ENCODE data around the gene FOXC1. TPM values are rescaled to one million over a fixed set of nuclear protein-coding genes. Genes with fewer than 3 reads are reported as not detected.
A peak's percentile ranks its signal among the peaks of the same experiment; 100 is the strongest.

FOXC1 gene
- total RNA-seq, 1 donor from 2014 or later = 4.9 TPM

DNA sequence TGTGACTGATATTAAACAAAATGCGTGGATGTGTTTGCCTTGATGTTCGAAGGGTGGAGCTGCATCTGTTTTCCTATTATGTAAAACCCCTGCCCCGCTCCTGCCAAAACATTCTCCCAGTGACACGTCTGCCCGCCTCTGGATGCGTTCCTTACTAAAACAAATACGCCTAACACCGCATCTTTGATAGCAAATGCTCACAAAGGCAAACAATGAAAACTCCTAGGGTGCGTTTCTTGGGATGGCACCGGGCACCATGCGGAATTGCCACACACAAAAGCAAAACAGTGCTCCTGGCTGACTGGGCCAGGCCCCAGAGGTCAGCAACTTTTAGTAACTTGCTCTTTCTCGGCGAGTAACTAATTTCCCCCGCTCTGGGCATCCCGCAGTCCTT, 9.0 kb upstream of the FOXC1 start:
- peaks cover 21% of the 10 kb centered on the region for H3K4me1 ChIP-seq
- H3K27me3 ChIP-seq = peaks cover 76% of the 10 kb centered on the region
- H3K27ac ChIP-seq = no peak overlapping the region
- intact Hi-C loops (cut with DNase I) = loop anchor here (5.0 to 10.0 kb wide), 3 partner anchors 507 to 754 kb away; no protein-coding TSS in a partner anchor
- ATAC-seq (no peak), DNase-seq (no peak)
- no peak overlapping the region for H3K4me3 ChIP-seq
- no peaks in the 10 kb centered on the region for H3K9me3 ChIP-seq
- H3K36me3 ChIP-seq = no peaks in the 10 kb centered on the region
- TF ChIP-seq, protein P1, sequence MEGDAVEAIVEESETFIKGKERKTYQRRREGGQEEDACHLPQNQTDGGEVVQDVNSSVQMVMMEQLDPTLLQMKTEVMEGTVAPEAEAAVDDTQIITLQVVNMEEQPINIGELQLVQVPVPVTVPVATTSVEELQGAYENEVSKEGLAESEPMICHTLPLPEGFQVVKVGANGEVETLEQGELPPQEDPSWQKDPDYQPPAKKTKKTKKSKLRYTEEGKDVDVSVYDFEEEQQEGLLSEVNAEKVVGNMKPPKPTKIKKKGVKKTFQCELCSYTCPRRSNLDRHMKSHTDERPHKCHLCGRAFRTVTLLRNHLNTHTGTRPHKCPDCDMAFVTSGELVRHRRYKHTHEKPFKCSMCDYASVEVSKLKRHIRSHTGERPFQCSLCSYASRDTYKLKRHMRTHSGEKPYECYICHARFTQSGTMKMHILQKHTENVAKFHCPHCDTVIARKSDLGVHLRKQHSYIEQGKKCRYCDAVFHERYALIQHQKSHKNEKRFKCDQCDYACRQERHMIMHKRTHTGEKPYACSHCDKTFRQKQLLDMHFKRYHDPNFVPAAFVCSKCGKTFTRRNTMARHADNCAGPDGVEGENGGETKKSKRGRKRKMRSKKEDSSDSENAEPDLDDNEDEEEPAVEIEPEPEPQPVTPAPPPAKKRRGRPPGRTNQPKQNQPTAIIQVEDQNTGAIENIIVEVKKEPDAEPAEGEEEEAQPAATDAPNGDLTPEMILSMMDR (IDR thresholded peaks at IDR 0.05) = no peak

DNA sequence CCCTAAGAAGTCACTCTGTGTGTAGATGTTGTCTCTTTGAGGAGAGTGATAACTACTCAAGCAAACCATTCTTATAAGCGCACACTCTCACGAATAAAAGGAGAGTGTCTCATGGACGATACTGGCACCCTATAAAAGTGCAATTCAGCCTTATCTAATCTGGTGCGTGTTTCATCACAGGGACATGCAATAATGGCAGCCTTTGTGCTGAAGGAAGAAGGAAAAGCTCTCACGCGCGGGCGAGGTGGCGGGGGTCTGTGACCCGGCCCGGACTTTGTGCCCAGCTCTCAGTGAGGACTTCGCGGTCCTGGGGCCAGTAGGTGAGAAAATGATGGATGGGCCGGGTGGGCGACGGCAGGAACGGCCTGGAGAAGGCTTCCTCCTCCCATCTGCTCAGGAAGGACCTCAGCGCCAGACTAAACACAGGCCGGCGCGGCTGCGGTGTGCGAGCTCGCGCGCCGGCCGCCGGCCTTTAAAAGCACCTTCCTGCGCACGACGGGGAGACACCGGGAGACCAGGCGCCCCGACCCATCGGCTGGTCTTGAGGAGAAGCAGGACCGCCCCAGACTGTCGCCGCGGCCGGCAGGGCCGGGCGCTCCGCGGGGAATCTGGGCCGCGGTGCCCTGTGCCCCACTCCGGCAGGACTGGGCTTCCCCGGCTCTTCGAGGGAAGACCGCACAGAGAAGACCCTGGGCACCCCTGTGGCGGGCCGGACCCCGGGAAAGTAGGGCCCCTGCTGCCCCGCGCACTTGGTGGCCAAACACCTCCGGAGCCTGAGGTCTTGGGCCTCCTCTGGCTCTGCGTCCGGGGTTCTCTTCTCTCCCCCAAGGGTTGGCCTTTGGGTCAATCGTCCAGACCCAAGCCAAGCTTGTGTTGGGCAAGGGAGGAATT, 8.3 kb upstream of the FOXC1 start:
- Histone ChIP-seq H3K27ac (no peak overlapping the region), H3K27me3 (peaks cover 83% of the 10 kb centered on the region), H3K4me3 (no peak overlapping the region), H3K4me1 (peaks cover 16% of the 10 kb centered on the region), H3K36me3 (no peaks in the 10 kb centered on the region), H3K9me3 (no peaks in the 10 kb centered on the region)
- DNase-seq = no peak
- TF ChIP-seq, protein P1 (IDR thresholded peaks at IDR 0.05) = no peak
- no peak for ATAC-seq
- intact Hi-C loops (cut with DNase I) = loop anchor here (5.0 to 10.0 kb wide), 3 partner anchors 506 to 753 kb away; no protein-coding TSS in a partner anchor

DNA sequence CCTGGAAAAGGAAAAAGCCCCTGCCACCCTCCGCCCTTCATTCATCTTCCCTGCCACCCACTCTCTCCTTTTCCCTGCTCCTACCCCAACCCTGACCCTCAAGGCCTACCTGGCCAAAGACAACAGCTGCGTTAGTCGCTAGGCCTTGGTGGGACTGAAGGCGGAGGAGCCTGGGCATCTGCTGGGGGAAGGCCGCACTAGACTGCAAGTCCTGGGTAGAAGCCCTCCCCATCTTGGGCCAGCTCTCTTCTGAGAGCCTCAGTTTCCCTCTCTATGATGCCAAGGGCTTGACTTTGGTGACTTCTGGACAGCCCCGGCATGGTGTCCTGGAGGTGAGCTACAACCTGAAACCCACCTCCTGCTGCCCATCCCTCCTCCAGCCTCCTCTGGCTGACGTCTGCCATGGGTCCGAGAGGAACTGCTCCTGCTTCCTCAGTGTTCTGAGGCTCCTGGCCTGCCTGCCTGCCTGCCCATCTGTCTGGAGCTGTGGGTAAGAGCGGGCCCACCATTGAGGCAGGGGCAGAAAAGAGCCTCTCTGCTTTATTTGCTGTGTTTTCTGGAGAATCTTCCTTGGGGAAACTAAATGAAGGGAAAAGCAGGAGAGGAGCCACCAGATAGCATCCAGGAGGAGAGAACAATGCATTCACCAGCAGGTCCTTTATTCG, 7.5 kb upstream of the FOXC1 start:
- DNase-seq (no peak), ATAC-seq (no peak)
- H3K9me3 ChIP-seq = no peaks in the 10 kb centered on the region
- H3K27ac ChIP-seq = no peak overlapping the region
- no peaks in the 10 kb centered on the region for H3K36me3 ChIP-seq
- intact Hi-C loops (cut with DNase I) = loop anchor here (5.0 to 10.0 kb wide), 3 partner anchors 505 to 753 kb away; no protein-coding TSS in a partner anchor
- TF ChIP-seq, protein P1 (IDR thresholded peaks at IDR 0.05) = no peak
- H3K4me3 ChIP-seq = no peak overlapping the region
- H3K27me3 ChIP-seq = peaks cover 90% of the 10 kb centered on the region
- peaks cover 16% of the 10 kb centered on the region for H3K4me1 ChIP-seq

DNA sequence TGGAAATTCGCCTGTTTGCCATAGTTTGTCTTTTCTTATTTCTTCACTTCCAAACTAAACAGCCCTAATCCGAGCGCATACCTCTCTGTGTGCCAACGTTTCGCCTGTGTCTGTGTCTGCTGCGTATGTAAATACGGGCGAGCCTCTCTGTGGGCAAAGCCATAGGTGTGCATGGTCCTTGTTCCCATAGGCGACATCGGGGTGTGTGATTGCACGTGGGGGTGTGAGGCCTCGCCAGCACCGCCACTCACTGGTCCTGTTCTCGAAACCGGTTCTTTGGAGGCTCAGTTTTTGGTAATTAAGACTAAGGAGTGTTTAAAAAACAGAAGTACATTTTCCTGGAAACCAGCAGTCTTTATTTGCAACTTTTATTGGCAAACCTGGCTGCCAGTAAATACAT, 6.0 kb upstream of the FOXC1 start:
- TF ChIP-seq, protein P1 (IDR thresholded peaks at IDR 0.05) = no peak
- Histone ChIP-seq H3K27me3 (peaks cover 98% of the 10 kb centered on the region), H3K4me3 (no peak overlapping the region), H3K27ac (no peak overlapping the region), H3K9me3 (no peaks in the 10 kb centered on the region), H3K36me3 (no peaks in the 10 kb centered on the region), H3K4me1 (peaks cover 16% of the 10 kb centered on the region)
- intact Hi-C loops (cut with DNase I) = loop anchor here (5.0 to 10.0 kb wide), 3 partner anchors 504 to 751 kb away; no protein-coding TSS in a partner anchor
- no peak for ATAC-seq
- DNase-seq = no peak

GRCh38 chr6:1604158-1605003, 5.3 kb upstream of the FOXC1 start:
- H3K9me3 ChIP-seq = no peaks in the 10 kb centered on the region
- peaks cover 98% of the 10 kb centered on the region for H3K27me3 ChIP-seq
- H3K27ac ChIP-seq = no peak overlapping the region
- H3K4me3 ChIP-seq = peak overlapping the region; percentile 42
- H3K36me3 ChIP-seq = no peaks in the 10 kb centered on the region
- peak; percentile 94 for ATAC-seq
- DNase-seq = peak; percentile 84
- TF ChIP-seq, protein P1 (IDR thresholded peaks at IDR 0.05) = peak; percentile 95
- peaks cover 16% of the 10 kb centered on the region for H3K4me1 ChIP-seq
- intact Hi-C loops (cut with DNase I) = loop anchor here (5.0 to 10.0 kb wide), 3 partner anchors 503 to 750 kb away; no protein-coding TSS in a partner anchor
